Liver (tissue), 9 donors: ENCODE measurements around the gene CXCR1. TPM values are rescaled to one million over a fixed set of nuclear protein-coding genes. Genes with fewer than 3 reads are reported as not detected.

Source experiments
- DNase-seq: peaks from one replicate; pipeline ENCODE4 v3.0.0-alpha.2; 2017; ENCODE audit warnings: low spot score
- H3K27ac ChIP-seq, 2 donors: one replicate each; pipeline ENCODE4 v1.7.0; 2013; ENCODE audit warnings: inconsistent platforms in 2 of 2, low read length in 2 of 2, control low read depth in 1 of 2, low read depth in 1 of 2, mild to moderate bottlenecking in 1 of 2
- H3K27me3 ChIP-seq, 4 donors: one replicate each; pipeline versions ENCODE4 v1.6.1 to v1.7.0; 2013; ENCODE audit warnings: low read length in 3 of 4, inconsistent platforms in 1 of 4, mild to moderate bottlenecking in 1 of 4, moderate library complexity in 1 of 4; ENCODE audit not compliant: control insufficient read depth in 4 of 4, insufficient read depth in 4 of 4
- H3K36me3 ChIP-seq, 4 donors: one replicate each; pipeline versions ENCODE4 v1.6.1 to v1.7.0; 2013; ENCODE audit warnings: low read length in 3 of 4, mild to moderate bottlenecking in 3 of 4, low read depth in 1 of 4, moderate library complexity in 1 of 4; ENCODE audit not compliant: control insufficient read depth in 4 of 4, insufficient read depth in 3 of 4
- H3K4me1 ChIP-seq, 4 donors: one replicate each; pipeline versions ENCODE4 v1.6.1 to v1.7.0; 2013; ENCODE audit warnings: low read length in 3 of 4, mild to moderate bottlenecking in 3 of 4, moderate library complexity in 1 of 4; ENCODE audit not compliant: control insufficient read depth in 4 of 4, insufficient read depth in 4 of 4
- H3K4me3 ChIP-seq, 3 donors: one replicate each; pipeline versions ENCODE4 v1.6.1 to v1.7.0; 2013; ENCODE audit warnings: low read length in 3 of 3, control low read depth in 1 of 3, low read depth in 1 of 3, mild to moderate bottlenecking in 1 of 3
- H3K9ac ChIP-seq, 2 donors: one replicate each; pipeline ENCODE4 v1.7.0; 2013; ENCODE audit warnings: low read length in 2 of 2, mild to moderate bottlenecking in 2 of 2, moderate library complexity in 2 of 2, control low read depth in 1 of 2, low read depth in 1 of 2
- H3K9me3 ChIP-seq, 4 donors: one replicate each; pipeline versions ENCODE4 v1.6.1 to v1.7.0; 2013; ENCODE audit warnings: low read length in 3 of 4; ENCODE audit not compliant: control insufficient read depth in 4 of 4
- ATF3 ChIP-seq: IDR thresholded peaks from 2 replicates; pipeline ENCODE4 v1.6.1; 2016; ENCODE audit warnings: antibody characterized with exemption
- CTCF ChIP-seq: fragments of 150-350 bp; IDR thresholded peaks from 2 replicates; pipeline ENCODE4 v1.5.1; 2017; ENCODE audit warnings: improper control_type of control experiment, low read depth, low read length; ENCODE audit not compliant: missing input control
- FOXA1 ChIP-seq: IDR thresholded peaks from 2 replicates; pipeline ENCODE4 v1.6.1; 2016; ENCODE audit warnings: antibody characterized with exemption
- FOXA2 ChIP-seq: IDR thresholded peaks from 2 replicates; pipeline ENCODE4 v1.6.1; 2016; ENCODE audit warnings: antibody characterized with exemption
- GABPA ChIP-seq, 2 donors: IDR thresholded peaks in 1 of 2; conservative IDR thresholded peaks in 1 of 2; 2 replicates each; pipeline ENCODE4 v1.6.1; 2016; ENCODE audit warnings: antibody characterized with exemption in 2 of 2, mild to moderate bottlenecking in 1 of 2, moderate library complexity in 1 of 2
- HNF4A ChIP-seq, 2 donors: conservative IDR thresholded peaks; 2 replicates each; pipeline ENCODE4 v1.6.1; 2016; ENCODE audit warnings: antibody characterized with exemption in 2 of 2, mild to moderate bottlenecking in 2 of 2
- HNF4G ChIP-seq: IDR thresholded peaks from 2 replicates; pipeline ENCODE4 v1.6.1; 2016; ENCODE audit warnings: antibody characterized with exemption
- JUND ChIP-seq, 2 donors: IDR thresholded peaks; 2 replicates each; pipeline ENCODE4 v1.6.1; 2016; ENCODE audit warnings: antibody characterized with exemption in 2 of 2
- MAX ChIP-seq: IDR thresholded peaks from 2 replicates; pipeline ENCODE4 v1.6.1; 2016; ENCODE audit warnings: antibody characterized with exemption
- NR2F2 ChIP-seq: IDR thresholded peaks from 2 replicates; pipeline ENCODE4 v1.6.1; 2016; ENCODE audit warnings: antibody characterized with exemption
- RAD21 ChIP-seq, 2 donors: IDR thresholded peaks; 2 replicates each; pipeline ENCODE4 v1.6.1; 2016; ENCODE audit warnings: antibody characterized with exemption in 2 of 2, mild to moderate bottlenecking in 2 of 2
- REST ChIP-seq: IDR thresholded peaks from 2 replicates; pipeline ENCODE4 v1.6.1; 2016; ENCODE audit warnings: antibody characterized with exemption, mild to moderate bottlenecking
- RXRA ChIP-seq, 2 donors: IDR thresholded peaks; 2 replicates each; pipeline ENCODE4 v1.6.1; 2017 to 2018; ENCODE audit warnings: antibody characterized with exemption in 2 of 2, mild to moderate bottlenecking in 1 of 2
- SP1 ChIP-seq: IDR thresholded peaks from 2 replicates; pipeline ENCODE4 v1.6.1; 2018; ENCODE audit warnings: antibody characterized with exemption, mild to moderate bottlenecking
- YY1 ChIP-seq: IDR thresholded peaks from 2 replicates; pipeline ENCODE4 v1.6.1; 2016; ENCODE audit warnings: antibody characterized with exemption, mild to moderate bottlenecking
- WGBS: extraction: QIAGEN DNeasy Blood & Tissue Kit; methylation state at CpG from one replicate; pipeline ENCODE4 v1.1.7; 2013; 5-methylcytosine and 5-hydroxymethylcytosine counted together
- polyA plus RNA-seq, 2 donors: library from polyadenylated mRNA; stranded (reverse) in 1 of 2; unstranded in 1 of 2; fragments of 200-250 nt in 1 of 2; fragments of >200 nt in 1 of 2; fragmentation: Nextera tagmentation in 1 of 2; extraction: Ambion mirVana in 1 of 2; gene quantifications; one replicate each; pipeline versions ENCODE4 v1.2.1 to v1.2.3, GENCODE V29; 2013 to 2015
- total RNA-seq, 2 donors: library from RNA; depleted of rRNA; stranded (reverse); fragments of >200 nt; gene quantifications; one replicate each; pipeline ENCODE4 v1.2.3, GENCODE V29; 2014
- donor health status: healthy.
- donor health status: healthy.
- donor health status: healthy.
- donor health status: healthy.
- donor health status: healthy.

Gene CXCR1
- total and polyA plus RNA-seq, 4 donors, result 0.26 to 1.8 (median 0.71) TPM

GRCh38 chr2:218127929-218128455 is 38.8 kb downstream of the CXCR1 start (continued):
- TF ChIP-seq REST, result no peak
- TF ChIP-seq JUND (IDR thresholded peaks at IDR 0.05), result no peak
- TF ChIP-seq FOXA2, result no peak

- no peaks in the 10 kb centered on the region for H3K9me3 ChIP-seq
- H3K36me3 ChIP-seq, result no peaks in the 10 kb centered on the region
- no peak within 1 kb of the TSS for H3K9ac ChIP-seq
- WGBS, result 61% methylated on average over 8 of the region's 8 CpGs
- no peaks in the 10 kb centered on the region for H3K4me1 ChIP-seq
- TF ChIP-seq MAX (no peak), SP1 (no peak), GABPA (IDR thresholded peaks at IDR 0.05 in 1 of 2, conservative IDR thresholded peaks at IDR 0.05 in 1 of 2) (no peak), HNF4A (conservative IDR thresholded peaks at IDR 0.05) (no peak), RXRA (IDR thresholded peaks at IDR 0.05) (no peak), REST (no peak), JUND (IDR thresholded peaks at IDR 0.05) (no peak), RAD21 (IDR thresholded peaks at IDR 0.05) (no peak), HNF4G (no peak), ATF3 (no peak), YY1 (no peak), CTCF (no peak), FOXA1 (no peak), NR2F2 (no peak)
- H3K4me3 ChIP-seq, result no peak within 1 kb of the TSS
- peaks cover 0 to 3% (median 0%) of the 10 kb centered on the region in 4 donors for H3K27me3 ChIP-seq
- DNase-seq, result no peak
- no peak within 1 kb of the TSS for H3K27ac ChIP-seq
Observed at GRCh38 chr2:218125626-218126080, 41.1 kb downstream of the CXCR1 start, which contains the start of gene CXCR2. Gene CXCR2, plus strand, starts transcription at chr2:218126028. Its CDS starts 8,774 bp downstream, at chr2:218134802.
